Testis (tissue), 3 donors: Measurements from ENCODE around the gene OR2AT4. TPM values are rescaled to one million over a fixed set of nuclear protein-coding genes. Genes with fewer than 3 reads are reported as not detected.

ENCODE experiments used
- DNase-seq: peaks from one replicate; pipeline ENCODE4 v3.0.0-alpha.2; 2019
- H3K27ac ChIP-seq, 2 donors: fragments of 200-600 bp; sonication (generic); one replicate each; pipeline ENCODE4 v1.5.1; 2019
- H3K27me3 ChIP-seq: fragments of 200-600 bp; sonication (generic); one replicate; pipeline ENCODE4 v1.5.1; 2019
- H3K36me3 ChIP-seq: fragments of 200-600 bp; sonication (generic); one replicate; pipeline ENCODE4 v1.5.1; 2017; ENCODE audit warnings: low read depth; ENCODE audit errors: missing control alignments
- H3K4me1 ChIP-seq: fragments of 200-600 bp; sonication (generic); one replicate; pipeline ENCODE4 v1.5.1; 2019
- H3K4me3 ChIP-seq, 2 donors: fragments of 200-600 bp; sonication (generic); one replicate each; pipeline ENCODE4 v1.5.1; 2017 to 2019
- H3K9me3 ChIP-seq: fragments of 200-600 bp; sonication (generic); one replicate; pipeline ENCODE4 v1.5.1; 2017
- CTCF ChIP-seq, 3 experiments: fragments of 450-650 bp in 2 of 3; fragments of 200-600 bp in 1 of 3; sonication (generic) in 1 of 3; IDR thresholded peaks; one replicate each; pipeline ENCODE4 v1.5.1; 2016 to 2019; ENCODE audit warnings: antibody characterized with exemption in 3 of 3, mild to moderate bottlenecking in 2 of 3, moderate library complexity in 1 of 3
- POLR2A ChIP-seq: fragments of 450-650 bp; IDR thresholded peaks from one replicate; pipeline ENCODE4 v1.6.1; 2017; ENCODE audit warnings: antibody characterized with exemption, mild to moderate bottlenecking, moderate library complexity
- WGBS, 2 donors: methylation state at CpG; one replicate each; pipeline ENCODE4 v1.1.5; 2018; 5-methylcytosine and 5-hydroxymethylcytosine counted together
- intact Hi-C: fragments of 100-400 bp; cut with DNase I; formaldehyde crosslinking; loops from one replicate; pipeline ENCODE4 v1.15.1; 2023; ENCODE audit warnings: low total_unique reads
- polyA plus RNA-seq: library from polyadenylated mRNA; stranded (reverse); fragments of 350-450 nt; fragmentation: Illumina TruSeq; extraction: RNeasy Lipid Tissue Mini Kit (QIAGEN cat#74804); gene quantifications from one replicate; pipeline ENCODE4 v1.2.3, GENCODE V29; 2014; ENCODE audit warnings: low read depth, low replicate concordance; ENCODE audit not compliant: insufficient read depth
- total RNA-seq, 2 donors: library from RNA; depleted of rRNA; stranded (reverse); fragments of >200 nt; gene quantifications; one replicate each; pipeline ENCODE4 v1.2.3, GENCODE V29; 2016

The OR2AT4 gene
- total and polyA plus RNA-seq, 3 donors from 2014 or later = 0.04 to 0.99 (median 0.94) TPM

GRCh38 chr11:75143420-75143731 lies 46.7 kb upstream of the OR2AT4 start:
- DNase-seq = no peak
- H3K9me3 ChIP-seq = no peaks in the 10 kb centered on the region
- TF ChIP-seq CTCF (IDR thresholded peaks at IDR 0.05) (no peak), POLR2A (no peak)
- H3K4me3 ChIP-seq = no peak overlapping the region
- intact Hi-C loops = loop anchor here (5.0 kb wide), 1 partner anchor 99 kb away; the partner anchor contains the start of gene TPBGL
- no peaks in the 10 kb centered on the region for H3K27me3 ChIP-seq
- no peak overlapping the region for H3K27ac ChIP-seq
- no peaks in the 10 kb centered on the region for H3K36me3 ChIP-seq
- no peaks in the 10 kb centered on the region for H3K4me1 ChIP-seq
- WGBS, 2 donors = 73 to 74% methylated on average over 6 of the region's 6 CpGs

GRCh38 chr11:75142714-75143419 lies 46.2 kb upstream of the OR2AT4 start:
- Histone ChIP-seq H3K4me1 (no peaks in the 10 kb centered on the region), H3K36me3 (no peaks in the 10 kb centered on the region), H3K9me3 (no peaks in the 10 kb centered on the region), H3K27me3 (no peaks in the 10 kb centered on the region), H3K27ac (no peak overlapping the region), H3K4me3 (no peak overlapping the region)
- DNase-seq = peak; percentile 68
- TF ChIP-seq POLR2A = no peak
- TF ChIP-seq CTCF (IDR thresholded peaks at IDR 0.05) = no peak
- WGBS, 2 donors = 52 to 61% methylated on average over 9 to 10 of the region's 10 CpGs
- intact Hi-C loops = loop anchor here (5.0 kb wide), 1 partner anchor 99 kb away; the partner anchor contains the start of gene TPBGL

- no peaks in the 10 kb centered on the region for H3K9me3 ChIP-seq
- intact Hi-C loops = loop anchor here (5.0 kb wide), 1 partner anchor 101 kb away; the partner anchor contains the start of gene TPBGL
- no peak for TF ChIP-seq CTCF (IDR thresholded peaks at IDR 0.05)
- TF ChIP-seq POLR2A = no peak
- no peaks in the 10 kb centered on the region for H3K27me3 ChIP-seq
- no peaks in the 10 kb centered on the region for H3K4me1 ChIP-seq
- H3K36me3 ChIP-seq = no peaks in the 10 kb centered on the region
- no peak overlapping the region for H3K4me3 ChIP-seq
- no peak overlapping the region for H3K27ac ChIP-seq
- DNase-seq = no peak
- WGBS, 2 donors = 52 to 58% methylated on average over 6 of the region's 6 CpGs
Observed at GRCh38 chr11:75141166-75141565, 44.5 kb upstream of the OR2AT4 start.

- H3K27me3 ChIP-seq = no peaks in the 10 kb centered on the region
- peak; percentile 78 for DNase-seq
- no peaks in the 10 kb centered on the region for H3K36me3 ChIP-seq
- no peaks in the 10 kb centered on the region for H3K9me3 ChIP-seq
- intact Hi-C loops = loop anchor here (5.0 kb wide), 1 partner anchor 102 kb away; the partner anchor contains the start of gene TPBGL
- peak; percentile 87 to 97 (median 87) for TF ChIP-seq CTCF (IDR thresholded peaks at IDR 0.05)
- no peak for TF ChIP-seq POLR2A
- WGBS, 2 donors = 28 to 30% methylated on average over 22 of the region's 22 CpGs
- H3K27ac ChIP-seq = no peak overlapping the region
- H3K4me1 ChIP-seq = no peaks in the 10 kb centered on the region
- H3K4me3 ChIP-seq = peak overlapping the region in 1 of 2 donors; percentile 9
Observed at GRCh38 chr11:75140269-75141138, 43.8 kb upstream of the OR2AT4 start.
